Peyer's patch (tissue), 4 donors: ENCODE results near the gene TMEM117. TPM values are rescaled to one million over a fixed set of nuclear protein-coding genes. Genes with fewer than 3 reads are reported as not detected.

Experiments used
- DNase-seq, 3 donors: peaks; one replicate each; pipeline ENCODE4 v3.0.0-alpha.2; 2017 to 2019
- H3K27ac ChIP-seq, 4 donors: fragments of 200-600 bp; sonication (generic); one replicate each; pipeline ENCODE4 v1.5.1; 2016 to 2019
- H3K27me3 ChIP-seq, 2 donors: fragments of 200-600 bp; sonication (generic); one replicate each; pipeline ENCODE4 v1.5.1; 2019
- H3K36me3 ChIP-seq, 3 donors: fragments of 200-600 bp; sonication (generic); one replicate each; pipeline ENCODE4 v1.5.1; 2016 to 2019
- H3K4me1 ChIP-seq, 4 donors: fragments of 200-600 bp; sonication (generic); one replicate each; pipeline ENCODE4 v1.5.1; 2016 to 2019
- H3K4me3 ChIP-seq, 4 donors: fragments of 200-600 bp; sonication (generic); 1 replicate in 3 of 4; 2 replicates in 1 of 4; pipeline ENCODE4 v1.5.1; 2016 to 2019; ENCODE audit warnings: mild to moderate bottlenecking in 1 of 4
- H3K9me3 ChIP-seq, 4 donors: fragments of 200-600 bp; sonication (generic); one replicate each; pipeline ENCODE4 v1.5.1; 2016 to 2019; ENCODE audit warnings: mild to moderate bottlenecking in 1 of 4
- CTCF ChIP-seq, 6 experiments: fragments of 450-650 bp in 4 of 6; fragments of 200-600 bp in 2 of 6; sonication (generic) in 1 of 6; IDR thresholded peaks; one replicate each; pipeline ENCODE4 v1.5.1; 2017 to 2019; ENCODE audit warnings: antibody characterized with exemption in 6 of 6, mild to moderate bottlenecking in 3 of 6, moderate library complexity in 1 of 6
- POLR2A ChIP-seq, 2 donors: fragments of 450-650 bp; IDR thresholded peaks; one replicate each; pipeline ENCODE4 v1.5.1; 2017; ENCODE audit warnings: antibody characterized with exemption in 2 of 2, mild to moderate bottlenecking in 2 of 2, moderate library complexity in 2 of 2
- total RNA-seq, 4 donors: library from RNA; depleted of rRNA; stranded (reverse); fragments of >200 nt; gene quantifications; one replicate each; pipeline ENCODE4 v1.1.0, GENCODE V29; 2016

TMEM117 gene
- total RNA-seq, 4 donors from 2014 or later: 10.7 to 60.1 (median 51.9) TPM

GRCh38 chr12:44148936-44149335 is 313.1 kb downstream of the TMEM117 start:
- no peak for DNase-seq
- no peaks in the 10 kb centered on the region for H3K9me3 ChIP-seq
- H3K4me3 ChIP-seq: no peak overlapping the region
- H3K27me3 ChIP-seq: no peaks in the 10 kb centered on the region
- no peak overlapping the region for H3K27ac ChIP-seq
- no peaks in the 10 kb centered on the region for H3K4me1 ChIP-seq
- no peaks in the 10 kb centered on the region for H3K36me3 ChIP-seq
- TF ChIP-seq POLR2A (IDR thresholded peaks at IDR 0.05) (no peak), CTCF (IDR thresholded peaks at IDR 0.05) (no peak)

GRCh38 chr12:44154128-44154527 is 318.2 kb downstream of the TMEM117 start:
- no peak for DNase-seq
- Histone ChIP-seq H3K4me3 (no peak overlapping the region), H3K4me1 (no peaks in the 10 kb centered on the region), H3K36me3 (no peaks in the 10 kb centered on the region), H3K27me3 (no peaks in the 10 kb centered on the region), H3K9me3 (no peaks in the 10 kb centered on the region), H3K27ac (no peak overlapping the region)
- no peak for TF ChIP-seq POLR2A (IDR thresholded peaks at IDR 0.05)
- no peak for TF ChIP-seq CTCF (IDR thresholded peaks at IDR 0.05)

GRCh38 chr12:44155358-44155757 is 319.5 kb downstream of the TMEM117 start:
- no peaks in the 10 kb centered on the region for H3K9me3 ChIP-seq
- no peaks in the 10 kb centered on the region for H3K4me1 ChIP-seq
- no peak overlapping the region for H3K27ac ChIP-seq
- H3K27me3 ChIP-seq: no peaks in the 10 kb centered on the region
- no peak overlapping the region for H3K4me3 ChIP-seq
- H3K36me3 ChIP-seq: no peaks in the 10 kb centered on the region
- DNase-seq: no peak
- TF ChIP-seq CTCF (IDR thresholded peaks at IDR 0.05) (no peak), POLR2A (IDR thresholded peaks at IDR 0.05) (no peak)

GRCh38 chr12:44157359-44157758 is 321.5 kb downstream of the TMEM117 start:
- Histone ChIP-seq H3K27ac (no peak overlapping the region), H3K9me3 (no peaks in the 10 kb centered on the region), H3K4me1 (no peaks in the 10 kb centered on the region), H3K36me3 (no peaks in the 10 kb centered on the region), H3K4me3 (no peak overlapping the region), H3K27me3 (no peaks in the 10 kb centered on the region)
- DNase-seq: no peak
- TF ChIP-seq CTCF (IDR thresholded peaks at IDR 0.05): no peak

GRCh38 chr12:44158746-44159145 is 322.9 kb downstream of the TMEM117 start:
- no peak for TF ChIP-seq POLR2A (IDR thresholded peaks at IDR 0.05)
- no peak for TF ChIP-seq CTCF (IDR thresholded peaks at IDR 0.05)
- no peaks in the 10 kb centered on the region for H3K9me3 ChIP-seq

GRCh38 chr12:44159216-44159615 is 323.3 kb downstream of the TMEM117 start:
- Histone ChIP-seq H3K27ac (no peak overlapping the region), H3K4me3 (no peak overlapping the region), H3K27me3 (no peaks in the 10 kb centered on the region), H3K4me1 (no peaks in the 10 kb centered on the region), H3K36me3 (no peaks in the 10 kb centered on the region), H3K9me3 (no peaks in the 10 kb centered on the region)
- no peak for DNase-seq
- TF ChIP-seq CTCF (IDR thresholded peaks at IDR 0.05) (no peak), POLR2A (IDR thresholded peaks at IDR 0.05) (no peak)

More at GRCh38 chr12:44158746-44159145, 322.9 kb downstream of the TMEM117 start:
- no peak overlapping the region for H3K27ac ChIP-seq
- no peak for DNase-seq
- no peak overlapping the region for H3K4me3 ChIP-seq
- no peaks in the 10 kb centered on the region for H3K4me1 ChIP-seq
- H3K27me3 ChIP-seq: no peaks in the 10 kb centered on the region
- no peaks in the 10 kb centered on the region for H3K36me3 ChIP-seq
